Measurements from ENCODE around the gene RASA3.

The RASA3 gene

GRCh38 chr13:114046431-114046975 is 85.9 kb downstream of the RASA3 start:
- DNase-seq, result no peak

GRCh38 chr13:114045113-114045735 is 87.2 kb downstream of the RASA3 start:
- no peak for DNase-seq

GRCh38 chr13:114044486-114044885 is 87.9 kb downstream of the RASA3 start:
- DNase-seq, result no peak

- DNase-seq, result no peak
Observed at GRCh38 chr13:114043421-114044053, 88.9 kb downstream of the RASA3 start.

- no peak for DNase-seq
Observed at GRCh38 chr13:114042066-114042815, 90.2 kb downstream of the RASA3 start.

GRCh38 chr13:114041493-114041892 is 90.9 kb downstream of the RASA3 start:
- no peak for DNase-seq

- no peak for DNase-seq
Observed at GRCh38 chr13:114039471-114040141, 92.8 kb downstream of the RASA3 start.

GRCh38 chr13:114038900-114039299 is 93.5 kb downstream of the RASA3 start:
- no peak for DNase-seq

GRCh38 chr13:114038211-114038613 is 94.2 kb downstream of the RASA3 start:
- no peak for DNase-seq

GRCh38 chr13:114037674-114038073 is 94.7 kb downstream of the RASA3 start:
- DNase-seq, result no peak

GRCh38 chr13:114035583-114036531 is 96.6 kb downstream of the RASA3 start:
- DNase-seq, result no peak

GRCh38 chr13:114035186-114035582 is 97.2 kb downstream of the RASA3 start:
- no peak for DNase-seq

GRCh38 chr13:114034481-114034891 is 97.9 kb downstream of the RASA3 start:
- DNase-seq, result no peak

- no peak for DNase-seq
Observed at GRCh38 chr13:114033541-114034315, 98.7 kb downstream of the RASA3 start.

GRCh38 chr13:114032126-114032799 is 100.2 kb downstream of the RASA3 start:
- DNase-seq, result no peak

GRCh38 chr13:114031631-114032030 is 100.8 kb downstream of the RASA3 start:
- no peak for DNase-seq

GRCh38 chr13:114030666-114031610 is 101.5 kb downstream of the RASA3 start:
- no peak for DNase-seq

- no peak for DNase-seq
Observed at GRCh38 chr13:114029866-114030625, 102.4 kb downstream of the RASA3 start.

GRCh38 chr13:114027826-114028225 is 104.6 kb downstream of the RASA3 start:
- DNase-seq, result no peak

Measured in CD4-positive, alpha-beta T cell treated with Interleukin-12 subunit alpha and Interleukin-12 subunit beta, for 1 hour (primary cell).